Measurements from ENCODE around the gene SH3PXD2A. TPM values are rescaled to one million over a fixed set of nuclear protein-coding genes. Genes with fewer than 3 reads are reported as not detected.

Gene SH3PXD2A
- polyA plus RNA-seq, 3 donors = 26.6 to 29.4 (median 29.3) TPM

DNA sequence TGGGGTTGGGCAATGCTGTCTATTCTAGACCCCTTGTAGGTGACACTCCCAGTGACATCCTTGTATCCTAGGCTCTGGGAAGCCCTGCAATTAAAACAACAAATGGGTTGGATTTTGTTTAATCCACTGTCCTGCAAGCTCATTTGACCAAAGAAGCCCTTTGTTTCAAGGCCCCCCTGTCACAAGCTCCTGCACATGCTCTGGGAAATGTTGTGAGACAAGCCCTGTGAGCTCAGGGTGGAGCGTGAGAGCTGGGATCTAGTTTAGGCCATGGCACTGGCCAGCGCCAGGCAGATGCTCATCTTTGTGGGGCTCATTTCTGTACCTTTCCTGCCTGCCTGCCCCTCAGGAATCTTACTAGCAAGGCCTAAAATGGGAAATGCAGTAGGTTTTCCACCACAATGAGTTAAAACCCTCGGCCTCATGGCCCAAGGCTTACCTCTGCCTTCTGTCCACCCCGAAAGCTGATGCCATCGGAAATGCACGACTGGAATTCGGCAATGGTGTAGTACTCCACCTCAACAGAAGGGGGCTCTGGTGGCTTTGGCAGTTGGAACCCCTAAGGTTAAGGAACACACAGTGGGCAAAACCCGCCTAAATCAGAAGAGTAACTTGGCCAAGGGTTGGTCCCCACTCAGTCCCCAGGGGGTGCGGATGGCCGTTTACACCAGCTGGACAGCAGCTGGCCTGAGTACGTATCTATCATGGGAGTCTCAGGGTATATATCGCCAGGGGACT is 249.8 kb downstream of the SH3PXD2A start:
- DNase-seq = no peak

DNA sequence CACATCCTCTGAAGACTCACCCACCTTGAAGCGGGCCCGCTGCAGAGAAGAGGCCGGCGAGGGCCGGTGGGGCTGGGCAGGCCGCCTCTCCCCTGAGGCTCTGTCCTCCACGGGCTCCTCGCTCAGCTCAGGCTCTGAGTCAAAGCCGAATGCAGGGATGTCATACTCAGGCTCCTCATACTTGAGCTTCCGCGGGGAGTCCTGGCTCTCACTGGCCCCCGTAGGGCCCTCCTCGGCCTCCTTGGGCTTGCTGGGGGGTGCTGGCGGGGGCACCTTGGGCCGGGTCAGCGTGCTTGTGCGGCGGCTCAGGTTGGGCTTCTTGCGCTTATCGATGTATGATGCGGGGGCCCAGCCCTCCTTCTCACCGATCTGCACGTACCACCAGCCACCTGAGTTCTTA is 252.0 kb downstream of the SH3PXD2A start:
- DNase-seq = no peak

DNA sequence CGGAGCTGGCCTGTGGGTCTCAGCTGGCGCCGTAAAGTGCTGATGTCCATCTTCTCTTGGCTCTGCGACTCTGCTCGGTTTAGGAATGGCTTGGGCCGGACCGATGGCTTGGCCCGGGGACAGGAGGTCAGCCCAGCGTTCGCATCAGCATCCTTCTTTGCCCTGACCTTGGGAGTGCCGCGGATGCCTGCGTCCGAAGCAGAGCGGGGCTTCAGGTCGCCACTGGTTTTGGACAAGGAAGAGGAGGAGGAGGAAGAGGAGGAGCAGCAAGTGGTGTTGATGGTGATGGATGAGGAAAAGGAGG is 252.6 kb downstream of the SH3PXD2A start:
- no peak for DNase-seq

DNA sequence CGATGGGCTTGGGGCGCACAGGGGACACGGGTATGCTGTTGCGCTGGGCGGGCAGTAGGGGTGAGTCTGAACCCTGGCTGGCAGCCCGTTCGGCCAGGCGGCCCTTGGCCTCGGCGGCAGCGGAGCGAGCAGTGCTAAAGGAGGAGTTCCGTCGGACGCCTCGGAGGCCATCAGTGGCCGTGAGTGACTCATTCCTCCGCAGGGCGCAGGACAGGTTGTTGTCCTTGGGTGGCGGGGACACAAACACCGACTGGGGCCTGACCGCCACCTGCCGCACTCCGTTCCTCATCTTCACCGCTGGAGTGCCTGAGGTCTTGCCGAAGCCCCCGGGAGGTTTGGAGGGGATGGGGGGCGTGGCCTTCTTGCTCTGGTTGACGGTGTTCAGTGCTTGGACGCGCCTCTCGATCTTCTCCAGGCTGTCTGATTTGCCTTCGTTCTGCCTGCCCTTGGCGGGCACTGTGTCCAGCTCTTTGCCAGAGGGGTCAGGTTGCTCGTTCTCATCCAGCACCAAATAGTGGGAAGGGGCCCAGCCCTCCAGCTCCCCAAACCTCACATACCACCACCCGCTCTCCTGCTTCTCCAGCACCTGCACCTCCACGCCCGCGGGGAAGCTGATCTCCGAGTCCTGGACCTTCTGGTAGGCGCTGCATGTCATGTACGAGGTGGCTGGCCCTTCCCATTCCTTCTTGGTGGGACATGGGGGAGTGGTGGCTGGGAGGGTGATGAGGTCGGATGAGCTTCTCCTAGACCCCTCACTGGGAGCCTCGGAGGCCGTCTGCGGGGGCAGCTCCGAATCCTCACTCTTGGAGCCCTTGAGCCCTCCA is 253.1 kb downstream of the SH3PXD2A start:
- DNase-seq = no peak

DNA sequence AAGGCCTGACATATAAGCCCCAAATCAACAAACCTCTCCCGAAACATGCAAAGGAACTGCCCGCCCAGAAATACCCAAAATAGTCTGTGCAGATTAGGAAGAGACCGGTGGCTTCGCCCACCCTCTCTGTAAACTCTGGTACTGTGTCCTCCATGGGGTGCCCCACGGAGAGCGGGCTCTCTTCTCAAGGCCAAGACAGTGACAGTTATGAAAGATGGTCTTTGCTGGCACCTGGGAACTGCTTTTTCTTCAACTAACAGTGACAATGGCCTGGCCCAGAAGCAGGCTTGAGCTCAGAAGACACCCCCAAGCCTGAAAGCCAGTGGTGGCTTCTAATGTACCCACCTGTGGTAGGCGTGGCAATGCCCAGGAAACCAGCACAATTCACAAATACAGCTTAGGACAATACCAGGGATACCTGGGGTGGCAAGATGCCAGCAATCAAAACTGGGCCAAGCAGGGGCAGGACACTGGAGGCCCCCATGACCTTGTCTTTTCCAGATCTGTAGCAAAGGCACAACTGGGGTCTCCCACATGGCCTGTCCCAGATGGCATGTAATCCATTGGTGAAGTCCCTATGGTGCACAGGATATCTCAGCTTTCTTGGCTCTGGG is 254.3 kb downstream of the SH3PXD2A start:
- DNase-seq = no peak

DNA sequence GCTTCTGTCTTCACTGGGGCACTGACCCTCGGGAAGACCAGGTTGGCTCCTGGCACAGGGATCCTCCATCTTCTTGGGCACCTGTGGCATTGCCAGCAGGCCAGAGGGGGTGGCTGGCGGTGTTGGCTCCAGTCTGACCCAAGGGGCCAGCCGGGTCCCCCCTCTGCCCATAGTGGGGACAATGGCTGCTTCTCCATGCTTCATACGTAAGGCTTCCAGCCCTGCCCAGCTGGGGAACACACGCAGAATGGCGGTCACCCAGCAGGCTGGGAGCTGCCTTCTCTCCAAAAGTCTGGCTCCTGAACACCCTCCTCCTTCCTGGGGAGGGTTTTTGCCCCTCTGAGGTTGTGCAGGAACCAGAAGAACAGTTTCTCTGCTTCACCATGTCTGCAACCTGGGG is 255.1 kb downstream of the SH3PXD2A start:
- DNase-seq = no peak

DNA sequence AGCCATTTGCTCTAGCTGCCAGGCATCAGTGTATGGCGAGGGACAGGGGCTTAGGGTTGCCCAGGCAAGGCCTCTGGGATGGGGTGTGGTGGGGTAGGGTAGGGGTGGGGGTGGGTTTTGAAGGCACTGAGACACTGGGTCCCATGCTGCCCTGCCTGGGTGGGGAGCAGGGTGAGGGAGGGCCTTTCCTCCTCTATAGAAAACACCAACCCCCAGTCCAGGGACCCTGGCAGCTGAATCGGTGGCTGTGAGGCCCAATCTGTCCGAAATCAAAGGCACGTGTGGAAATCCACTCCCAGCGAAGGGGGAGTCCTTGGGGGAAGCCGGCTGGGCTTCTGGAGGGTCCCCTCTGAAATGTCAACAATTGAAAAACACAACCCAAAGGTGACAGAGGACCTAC is 255.5 kb downstream of the SH3PXD2A start:
- no peak for DNase-seq

DNA sequence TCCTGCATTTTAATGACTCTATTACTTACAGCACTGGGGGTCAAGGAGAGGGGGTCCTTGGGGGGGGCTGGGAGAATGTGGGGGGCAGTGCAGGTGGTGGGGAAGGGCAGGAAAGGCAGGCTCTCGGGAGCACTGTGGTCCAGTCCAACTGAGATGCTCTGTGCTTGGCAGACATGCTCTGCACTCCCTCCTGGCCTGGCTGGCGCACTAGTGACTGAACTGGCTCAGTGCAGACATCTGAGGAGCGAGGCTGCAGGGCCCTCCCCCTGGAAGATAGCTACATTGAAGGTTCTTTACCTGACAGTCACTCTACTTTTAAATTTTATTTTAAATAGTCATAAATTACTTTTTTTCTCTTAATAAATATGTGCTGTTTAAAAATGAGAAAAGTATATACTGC is 256.2 kb downstream of the SH3PXD2A start:
- DNase-seq = no peak

DNA sequence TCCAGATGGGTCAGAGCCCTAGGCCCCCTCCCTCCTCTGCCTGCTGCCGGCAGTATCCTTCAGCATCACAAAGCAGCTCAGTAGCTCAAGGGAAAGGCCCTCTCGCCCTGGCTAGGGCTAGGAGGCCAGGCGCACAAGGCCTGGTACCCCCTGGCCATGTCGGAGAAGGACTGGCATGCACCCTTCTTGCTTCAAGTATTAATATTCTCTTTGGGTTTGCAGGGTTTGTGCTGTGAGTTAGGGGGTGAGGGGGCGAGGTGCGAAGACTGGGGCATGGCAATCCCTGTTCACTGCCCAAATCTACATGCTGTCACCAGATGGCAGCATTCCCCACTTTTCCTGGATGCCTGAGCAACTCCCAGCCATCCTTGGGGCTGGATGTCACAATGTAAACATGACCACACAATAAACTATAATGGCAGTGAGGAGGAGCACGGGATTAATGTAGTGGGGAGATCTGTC is 256.7 kb downstream of the SH3PXD2A start:
- DNase-seq = peak; percentile 89

DNA sequence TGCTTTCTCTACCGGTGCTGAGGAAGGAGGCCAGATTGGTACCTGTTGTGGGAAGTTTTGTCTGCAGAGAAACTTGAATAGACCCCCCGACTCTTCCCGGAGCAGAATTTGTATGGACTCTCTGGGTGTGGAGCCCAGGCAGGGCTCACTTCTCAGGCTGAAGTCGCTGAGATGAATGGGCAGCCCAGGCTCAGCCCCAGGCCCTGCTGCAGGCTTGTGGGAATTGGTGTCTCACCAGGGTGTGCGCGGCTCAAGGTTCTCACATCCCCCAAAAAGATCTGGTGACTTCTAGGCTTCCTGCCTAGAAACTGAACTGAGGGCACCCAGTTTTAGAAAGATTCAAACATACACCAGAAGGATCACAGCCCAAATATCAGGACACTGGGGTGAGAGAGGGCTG is 258.4 kb downstream of the SH3PXD2A start:
- no peak for DNase-seq

DNA sequence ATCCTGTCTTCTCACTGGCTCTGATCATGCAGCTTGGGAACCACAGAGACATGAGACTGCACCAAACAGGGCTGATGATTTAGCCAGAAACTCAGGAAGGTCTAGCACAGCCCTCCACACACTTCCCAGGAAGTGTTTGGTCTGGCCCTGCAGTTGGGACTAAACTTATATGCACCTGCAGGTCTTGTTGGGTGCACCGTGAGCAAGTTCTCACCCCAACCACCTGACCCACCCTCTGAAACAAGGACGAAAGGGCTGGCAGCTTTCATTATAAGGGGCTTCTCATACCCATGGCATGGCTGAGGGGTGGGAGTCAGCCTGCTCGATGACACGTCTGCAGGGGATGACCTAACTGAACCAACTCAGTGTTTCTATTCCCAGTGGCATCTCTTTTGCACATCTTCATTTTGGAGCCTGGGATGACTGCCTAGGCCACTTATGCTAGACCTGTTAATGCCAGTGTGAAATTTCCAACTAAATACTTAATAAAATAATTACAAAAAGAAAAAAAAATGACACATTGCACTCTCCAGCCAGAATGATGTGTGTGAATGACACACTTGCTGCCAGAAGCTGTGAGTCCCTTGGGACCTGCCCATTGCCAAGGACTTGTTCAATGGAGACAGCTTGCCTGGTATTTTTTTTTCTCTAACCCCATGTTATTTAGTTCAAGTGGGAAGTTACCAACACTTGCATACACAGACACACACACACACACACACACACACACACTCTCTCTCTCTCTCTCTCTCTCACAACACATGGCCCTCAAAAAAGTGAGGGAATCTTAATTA is 259.2 kb downstream of the SH3PXD2A start:
- no peak for DNase-seq

DNA sequence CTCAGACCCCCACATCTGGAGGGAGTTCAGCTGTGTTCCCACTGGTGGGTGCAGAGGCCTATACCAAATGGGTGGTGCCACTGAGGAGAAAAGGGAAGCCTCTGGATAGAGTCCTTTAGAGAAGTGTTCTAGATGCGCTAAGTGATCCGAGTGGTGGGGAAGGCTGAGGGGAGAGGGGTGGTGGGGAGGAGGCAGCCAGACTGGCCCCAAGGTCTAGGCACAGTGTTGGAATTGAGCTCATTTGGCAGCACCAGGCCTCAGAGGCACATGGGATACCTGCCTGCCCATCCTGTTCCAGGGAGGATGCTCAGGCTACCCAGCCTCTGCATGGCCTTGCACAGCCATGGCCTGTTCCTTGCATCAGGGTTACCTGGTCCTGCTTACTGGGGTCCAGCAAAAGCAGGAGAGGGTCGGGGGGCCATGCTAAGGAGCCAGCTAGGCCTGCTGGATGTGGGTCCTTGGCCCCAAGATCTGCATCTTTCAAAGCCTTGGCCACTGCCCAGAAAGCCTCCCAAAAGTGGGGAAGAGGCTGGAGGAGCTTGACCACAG is 262.3 kb downstream of the SH3PXD2A start:
- no peak for DNase-seq

DNA sequence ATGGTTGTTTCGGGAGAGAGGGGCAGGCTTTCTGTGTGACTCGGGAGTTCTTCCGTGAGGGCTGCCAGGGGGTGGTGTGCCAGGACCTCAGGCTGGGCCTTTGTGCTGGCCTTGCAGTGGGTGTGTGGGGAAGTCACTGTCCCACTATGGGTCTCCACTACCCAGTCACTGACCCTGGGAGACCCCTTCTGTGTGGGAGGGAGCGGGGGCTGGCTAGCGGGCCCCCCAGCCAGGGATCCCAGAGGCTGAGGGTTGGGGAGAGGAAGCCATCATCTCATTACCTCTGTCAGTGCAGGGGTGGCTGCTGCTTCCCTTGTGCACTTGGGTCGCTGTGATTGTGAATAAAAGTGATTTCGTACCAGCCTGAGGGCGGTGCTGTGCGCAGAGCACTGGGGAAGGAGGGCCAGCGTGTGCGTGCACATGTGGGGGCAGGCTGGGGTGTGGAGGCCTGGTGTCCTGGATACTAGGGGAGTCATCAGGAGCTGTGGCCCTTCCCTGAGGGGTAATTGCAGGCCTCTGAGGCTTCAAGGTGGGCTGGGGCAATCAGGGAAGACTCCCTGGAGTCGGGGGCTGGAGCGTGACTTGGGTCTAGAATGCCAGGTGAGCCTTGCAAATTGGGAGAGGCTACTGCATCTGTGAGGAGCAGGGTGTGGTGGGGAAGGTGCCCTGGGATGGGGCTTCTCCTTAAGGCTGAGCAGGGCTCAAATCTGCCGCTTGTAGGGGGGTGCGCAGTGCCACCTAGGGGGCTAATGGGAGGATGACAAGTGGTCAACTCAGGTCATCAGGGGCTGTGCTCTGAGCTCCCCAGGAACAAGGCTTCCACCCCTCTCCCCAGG is 263.0 kb downstream of the SH3PXD2A start:
- DNase-seq = no peak

DNA sequence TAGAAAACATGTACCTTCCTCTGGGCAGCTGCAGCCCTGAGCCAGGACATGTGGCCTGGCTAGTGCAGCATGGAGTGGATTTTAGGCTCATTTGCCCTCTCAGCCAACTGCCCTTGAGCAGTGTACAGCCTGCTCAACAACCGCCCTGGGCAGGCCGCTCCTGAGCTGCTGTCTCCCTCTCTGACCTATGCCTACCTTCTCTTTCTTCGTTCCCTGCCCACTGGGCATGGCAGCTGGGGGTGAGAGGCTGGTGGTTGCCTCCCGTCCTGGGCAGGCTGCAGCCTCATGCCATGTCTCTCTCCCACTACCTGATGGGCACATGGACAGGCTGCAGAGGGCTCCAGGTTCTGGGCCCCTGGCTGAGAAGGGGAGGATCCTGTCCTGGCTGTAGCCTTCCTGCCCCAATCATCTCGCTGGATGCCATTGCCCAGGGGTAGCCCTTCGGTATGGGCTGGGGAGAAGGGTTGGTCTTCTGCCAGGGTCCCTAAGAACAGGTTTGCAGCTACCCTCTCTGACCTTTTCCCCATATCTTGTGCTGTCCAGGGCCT is 264.6 kb downstream of the SH3PXD2A start:
- no peak for DNase-seq

DNA sequence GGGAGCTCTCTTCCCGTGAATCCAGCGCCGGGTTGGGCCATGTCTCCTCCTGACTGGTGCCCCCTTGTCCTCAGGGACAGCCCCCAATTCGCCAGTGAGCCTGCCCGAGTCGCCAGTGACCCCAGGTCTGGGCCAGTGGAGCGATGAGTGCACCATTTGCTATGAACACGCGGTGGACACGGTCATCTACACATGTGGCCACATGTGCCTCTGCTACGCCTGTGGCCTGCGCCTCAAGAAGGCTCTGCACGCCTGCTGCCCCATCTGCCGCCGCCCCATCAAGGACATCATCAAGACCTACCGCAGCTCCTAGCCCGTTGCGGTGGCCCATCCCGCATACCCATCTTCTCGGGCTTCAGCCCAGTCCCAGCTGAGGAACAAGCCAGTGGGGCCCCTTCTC is 265.3 kb downstream of the SH3PXD2A start:
- no peak for DNase-seq

DNA sequence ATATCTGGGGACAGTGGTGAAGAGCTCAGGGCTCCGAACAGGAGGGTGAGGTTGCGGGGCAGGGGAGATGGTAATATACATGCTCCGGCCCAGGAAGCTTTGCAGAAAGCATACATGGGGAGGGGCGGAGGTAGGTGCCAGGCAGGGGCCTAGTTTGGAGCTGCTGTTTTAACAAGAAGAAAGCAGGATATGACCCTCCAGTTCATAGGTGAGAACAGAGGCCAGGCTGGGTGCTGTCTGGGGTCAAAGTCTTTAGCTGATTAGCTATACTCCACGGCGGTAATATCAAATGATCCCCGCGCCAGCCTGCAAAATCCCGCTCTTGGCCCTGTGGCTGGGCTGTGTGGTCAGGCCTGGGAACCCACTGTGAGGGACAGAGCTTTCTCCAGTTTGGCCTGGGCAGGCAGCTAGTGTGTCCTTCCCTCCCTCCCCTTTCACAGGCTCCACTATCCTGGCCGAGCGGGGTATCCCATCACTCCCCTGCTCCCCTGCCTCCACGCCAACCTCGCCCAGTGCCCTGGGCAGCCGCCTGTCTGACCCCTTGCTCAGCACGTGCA is 266.2 kb downstream of the SH3PXD2A start:
- DNase-seq = no peak

DNA sequence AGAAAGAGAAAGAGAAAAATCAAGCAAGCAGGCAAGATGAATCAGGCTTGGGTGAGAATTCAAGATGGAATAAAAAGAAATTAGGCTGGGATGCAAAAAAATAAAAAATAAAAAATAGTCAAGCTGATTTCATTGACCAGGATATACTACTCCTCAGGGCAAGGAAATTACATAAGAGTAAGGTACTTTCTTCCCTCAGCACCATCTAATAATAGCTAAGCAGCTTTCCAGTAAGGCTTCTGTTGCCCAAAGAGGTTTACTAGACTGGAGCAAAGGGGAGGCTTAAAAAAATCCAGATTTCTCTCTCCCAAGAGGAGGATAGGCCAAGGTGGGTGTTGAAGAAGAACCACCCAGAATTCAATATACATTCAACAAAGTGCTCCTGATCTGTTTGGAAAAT is 268.3 kb downstream of the SH3PXD2A start:
- no peak for DNase-seq

DNA sequence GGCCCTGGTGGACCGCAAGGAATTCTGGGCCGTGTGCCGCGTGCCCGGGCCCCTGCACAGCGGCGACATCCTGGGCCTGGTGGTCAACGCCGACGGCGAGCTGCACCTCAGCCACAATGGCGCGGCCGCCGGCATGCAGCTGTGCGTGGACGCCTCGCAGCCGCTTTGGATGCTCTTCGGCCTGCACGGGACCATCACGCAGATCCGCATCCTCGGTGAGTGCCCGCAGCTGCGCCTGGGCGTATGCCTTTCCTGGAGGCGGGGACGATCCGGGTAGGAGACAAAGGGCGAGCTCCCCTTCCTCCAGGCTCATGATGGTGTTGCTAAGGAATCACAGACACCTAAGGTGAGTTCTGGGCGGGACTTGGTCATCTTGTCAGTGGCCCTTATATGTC is 270.4 kb downstream of the SH3PXD2A start:
- no peak for DNase-seq

DNA sequence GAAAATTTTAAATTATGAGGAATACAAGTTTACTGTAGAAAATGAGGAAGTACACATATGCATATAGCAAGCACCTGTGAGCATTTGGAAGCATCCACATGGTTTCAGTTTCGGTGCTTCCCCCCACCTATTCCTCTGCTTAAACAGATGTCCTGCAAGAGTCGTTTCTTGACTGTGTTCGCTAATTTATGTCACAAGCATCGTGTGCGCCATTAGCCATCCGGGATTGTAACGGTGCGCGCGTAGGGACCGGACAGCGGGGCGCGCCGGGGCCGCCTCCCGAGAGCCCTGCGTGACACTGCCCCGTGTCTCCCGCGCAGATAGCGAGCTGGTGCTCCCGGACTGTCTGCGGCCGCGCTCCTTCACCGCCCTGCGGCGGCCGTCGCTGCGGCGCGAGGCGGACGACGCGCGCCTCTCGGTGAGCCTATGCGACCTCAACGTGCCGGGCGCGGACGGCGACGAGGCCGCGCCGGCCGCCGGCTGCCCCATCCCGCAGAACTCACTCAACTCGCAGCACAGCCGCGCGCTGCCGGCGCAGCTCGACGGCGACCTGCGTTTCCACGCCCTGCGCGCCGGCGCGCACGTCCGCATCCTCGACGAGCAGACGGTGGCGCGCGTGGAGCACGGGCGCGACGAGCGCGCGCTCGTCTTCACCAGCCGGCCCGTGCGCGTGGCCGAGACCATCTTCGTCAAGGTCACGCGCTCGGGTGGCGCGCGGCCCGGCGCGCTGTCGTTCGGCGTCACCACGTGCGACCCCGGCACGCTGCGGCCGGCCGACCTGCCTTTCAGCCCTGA is 271.0 kb downstream of the SH3PXD2A start:
- DNase-seq = no peak

DNA sequence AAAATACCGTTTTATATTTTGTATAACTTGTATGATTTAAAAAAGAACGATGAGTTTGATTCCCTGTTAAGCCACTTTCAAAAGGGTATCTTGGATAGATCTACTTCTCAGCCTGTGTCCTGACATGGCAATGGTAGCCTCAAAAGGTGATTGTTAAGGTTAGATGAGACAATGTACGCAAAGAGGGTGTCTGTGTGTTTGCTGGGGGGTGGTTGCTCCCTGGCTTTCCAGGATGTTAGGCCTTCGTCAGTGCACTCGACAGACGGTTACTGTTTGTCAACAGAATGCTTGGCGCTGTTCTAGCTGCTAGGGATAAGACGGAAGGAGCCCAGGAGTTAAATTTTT is 271.5 kb downstream of the SH3PXD2A start:
- DNase-seq = no peak
